Vagina (tissue), 2 donors: Measurements from ENCODE around the gene ZNRF2.

Source experiments
- POLR2A ChIP-seq, 2 donors: fragments of 450-650 bp; IDR thresholded peaks; one replicate each; pipeline ENCODE4 v1.6.1; 2017; ENCODE audit warnings: antibody characterized with exemption in 2 of 2, mild to moderate bottlenecking in 2 of 2, moderate library complexity in 2 of 2
- POLR2AphosphoS5 ChIP-seq, 2 donors: sonication (generic); formaldehyde crosslinking; IDR thresholded peaks; one replicate each; pipeline ENCODE4 v1.9.0; 2017; ENCODE audit warnings: antibody characterized with exemption in 2 of 2, mild to moderate bottlenecking in 2 of 2, low read depth in 1 of 2; ENCODE audit not compliant: insufficient read depth in 1 of 2
- TF ChIP-seq, protein P1 (sequence below), 3 experiments: fragments of 450-650 bp in 2 of 3; fragments of 200-600 bp in 1 of 3; sonication (generic) in 1 of 3; IDR thresholded peaks; one replicate each; pipeline ENCODE4 v1.5.1; 2017 to 2019; ENCODE audit warnings: antibody characterized with exemption in 3 of 3, mild to moderate bottlenecking in 2 of 3, moderate library complexity in 2 of 3

- TF ChIP-seq POLR2A (IDR thresholded peaks at IDR 0.05) (no peak), POLR2AphosphoS5 (IDR thresholded peaks at IDR 0.05; ENCODE audit: insufficient read depth in 1 of 2, low read depth in 1 of 2) (no peak)
- TF ChIP-seq, protein P1, sequence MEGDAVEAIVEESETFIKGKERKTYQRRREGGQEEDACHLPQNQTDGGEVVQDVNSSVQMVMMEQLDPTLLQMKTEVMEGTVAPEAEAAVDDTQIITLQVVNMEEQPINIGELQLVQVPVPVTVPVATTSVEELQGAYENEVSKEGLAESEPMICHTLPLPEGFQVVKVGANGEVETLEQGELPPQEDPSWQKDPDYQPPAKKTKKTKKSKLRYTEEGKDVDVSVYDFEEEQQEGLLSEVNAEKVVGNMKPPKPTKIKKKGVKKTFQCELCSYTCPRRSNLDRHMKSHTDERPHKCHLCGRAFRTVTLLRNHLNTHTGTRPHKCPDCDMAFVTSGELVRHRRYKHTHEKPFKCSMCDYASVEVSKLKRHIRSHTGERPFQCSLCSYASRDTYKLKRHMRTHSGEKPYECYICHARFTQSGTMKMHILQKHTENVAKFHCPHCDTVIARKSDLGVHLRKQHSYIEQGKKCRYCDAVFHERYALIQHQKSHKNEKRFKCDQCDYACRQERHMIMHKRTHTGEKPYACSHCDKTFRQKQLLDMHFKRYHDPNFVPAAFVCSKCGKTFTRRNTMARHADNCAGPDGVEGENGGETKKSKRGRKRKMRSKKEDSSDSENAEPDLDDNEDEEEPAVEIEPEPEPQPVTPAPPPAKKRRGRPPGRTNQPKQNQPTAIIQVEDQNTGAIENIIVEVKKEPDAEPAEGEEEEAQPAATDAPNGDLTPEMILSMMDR (IDR thresholded peaks at IDR 0.05): no peak
Measured at GRCh38 chr7:30371321-30371720, 86.9 kb downstream of the ZNRF2 start.
